Neutrophil (primary cell): ENCODE measurements around the gene DSP.

ENCODE experiments used
- H3K27ac ChIP-seq: fragments of 200-600 bp; sonication (generic); 2 replicates; pipeline ENCODE4 v1.5.1; 2016; ENCODE audit warnings: mild to moderate bottlenecking, moderate library complexity
- H3K27me3 ChIP-seq: fragments of 200-600 bp; sonication (generic); 2 replicates; pipeline ENCODE4 v1.6.0; 2016; ENCODE audit warnings: mild to moderate bottlenecking
- H3K36me3 ChIP-seq: fragments of 200-600 bp; sonication (generic); 2 replicates; pipeline ENCODE4 v1.5.1; 2017
- H3K4me1 ChIP-seq, 2 experiments: fragments of 200-600 bp in 1 of 2; sonication (generic) in 1 of 2; 1 replicate in 1 of 2; 2 replicates in 1 of 2; pipeline versions ENCODE4 v1.5.1 to v1.6.1; 2013 to 2016; ENCODE audit warnings: low read depth in 1 of 2, low read length in 1 of 2, mild to moderate bottlenecking in 1 of 2, moderate library complexity in 1 of 2; ENCODE audit not compliant: control insufficient read depth in 1 of 2, insufficient read depth in 1 of 2
- H3K4me3 ChIP-seq, 2 experiments: fragments of 200-600 bp in 1 of 2; sonication (generic) in 1 of 2; 1 replicate in 1 of 2; 2 replicates in 1 of 2; pipeline ENCODE4 v1.5.1; 2013 to 2016; ENCODE audit warnings: low read depth in 1 of 2, low read length in 1 of 2, mild to moderate bottlenecking in 1 of 2, moderate library complexity in 1 of 2
- H3K9me3 ChIP-seq: fragments of 200-600 bp; sonication (generic); 2 replicates; pipeline ENCODE4 v1.5.1; 2016
- CTCF ChIP-seq: fragments of 200-600 bp; sonication (generic); IDR thresholded peaks from 2 replicates; pipeline ENCODE4 v1.5.1; 2016; ENCODE audit warnings: antibody characterized with exemption

The DSP gene

GRCh38 chr6:7630792-7631191 lies 89.3 kb downstream of the DSP start:
- H3K4me1 ChIP-seq, result peaks cover 10% of the 10 kb centered on the region in 2 experiments
- peaks cover 5% of the 10 kb centered on the region for H3K27me3 ChIP-seq
- no peak for TF ChIP-seq CTCF
- no peak overlapping the region for H3K27ac ChIP-seq
- H3K36me3 ChIP-seq, result no peaks in the 10 kb centered on the region
- H3K9me3 ChIP-seq, result no peaks in the 10 kb centered on the region
- no peak overlapping the region for H3K4me3 ChIP-seq

- H3K4me1 ChIP-seq, result peaks cover 13 to 14% of the 10 kb centered on the region in 2 experiments
- peaks cover 5% of the 10 kb centered on the region for H3K27me3 ChIP-seq
- no peak overlapping the region for H3K4me3 ChIP-seq
- H3K27ac ChIP-seq, result no peak overlapping the region
- no peaks in the 10 kb centered on the region for H3K9me3 ChIP-seq
- no peak for TF ChIP-seq CTCF
- no peaks in the 10 kb centered on the region for H3K36me3 ChIP-seq
Observed at GRCh38 chr6:7631466-7631865, 90.0 kb downstream of the DSP start.

GRCh38 chr6:7632501-7633290 lies 91.2 kb downstream of the DSP start:
- Histone ChIP-seq H3K9me3 (no peaks in the 10 kb centered on the region), H3K27me3 (peaks cover 5% of the 10 kb centered on the region), H3K4me3 (no peak overlapping the region), H3K4me1 (peaks cover 13 to 14% of the 10 kb centered on the region in 2 experiments), H3K36me3 (no peaks in the 10 kb centered on the region), H3K27ac (no peak overlapping the region)
- TF ChIP-seq CTCF, result no peak

GRCh38 chr6:7633361-7633760 lies 91.9 kb downstream of the DSP start:
- H3K27ac ChIP-seq, result no peak overlapping the region
- peaks cover 13 to 14% of the 10 kb centered on the region in 2 experiments for H3K4me1 ChIP-seq
- no peak for TF ChIP-seq CTCF
- H3K9me3 ChIP-seq, result no peaks in the 10 kb centered on the region
- no peak overlapping the region for H3K4me3 ChIP-seq
- H3K27me3 ChIP-seq, result peaks cover 5% of the 10 kb centered on the region
- no peaks in the 10 kb centered on the region for H3K36me3 ChIP-seq

- H3K27me3 ChIP-seq, result peaks cover 5% of the 10 kb centered on the region
- peaks cover 13 to 14% of the 10 kb centered on the region in 2 experiments for H3K4me1 ChIP-seq
- TF ChIP-seq CTCF, result no peak
- no peaks in the 10 kb centered on the region for H3K36me3 ChIP-seq
- H3K27ac ChIP-seq, result no peak overlapping the region
- no peak overlapping the region for H3K4me3 ChIP-seq
- H3K9me3 ChIP-seq, result no peaks in the 10 kb centered on the region
Observed at GRCh38 chr6:7636151-7636550, 94.7 kb downstream of the DSP start.
